HG03280 (cell line): ENCODE data around the gene RBM20.
"Not testable (repeated sequence)": the region's sequence is repeated elsewhere in the genome, so short reads cannot be mapped to it uniquely, and the experiment has no call there.

ENCODE experiments used
- ATAC-seq: cut with Tn5 transposase; IDR thresholded peaks from one replicate; pipeline ENCODE4 v1.9.1; 2021; ENCODE audit warnings: mild to moderate bottlenecking, moderate library complexity; ENCODE audit not compliant: unreplicated experiment

RBM20 gene

GRCh38 chr10:110758128-110758765 is 114.1 kb downstream of the RBM20 start:
- ATAC-seq = no peak

GRCh38 chr10:110758898-110759297 is 114.8 kb downstream of the RBM20 start:
- no peak for ATAC-seq

GRCh38 chr10:110759523-110759922 is 115.4 kb downstream of the RBM20 start:
- no peak for ATAC-seq

- no peak for ATAC-seq
Measured at GRCh38 chr10:110762109-110762848, 118.1 kb downstream of the RBM20 start.

- ATAC-seq = no peak
Measured at GRCh38 chr10:110762849-110763211, 118.7 kb downstream of the RBM20 start.

GRCh38 chr10:110764378-110764777 is 120.2 kb downstream of the RBM20 start:
- ATAC-seq = no peak

GRCh38 chr10:110764793-110765512 is 120.8 kb downstream of the RBM20 start:
- ATAC-seq = no peak

- no peak for ATAC-seq
Measured at GRCh38 chr10:110765513-110766319, 121.6 kb downstream of the RBM20 start.

GRCh38 chr10:110767601-110768000 is 123.5 kb downstream of the RBM20 start:
- ATAC-seq = not testable (repeated sequence)

- ATAC-seq = no peak
Measured at GRCh38 chr10:110770243-110770642, 126.1 kb downstream of the RBM20 start.

GRCh38 chr10:110771486-110771885 is 127.3 kb downstream of the RBM20 start:
- ATAC-seq = no peak

GRCh38 chr10:110771991-110772390 is 127.9 kb downstream of the RBM20 start:
- no peak for ATAC-seq

- no peak for ATAC-seq
Measured at GRCh38 chr10:110772454-110773025, 128.4 kb downstream of the RBM20 start.

- ATAC-seq = no peak
Measured at GRCh38 chr10:110773693-110774068, 129.5 kb downstream of the RBM20 start.

- ATAC-seq = peak; percentile 96
Measured at GRCh38 chr10:110774069-110775019, 130.2 kb downstream of the RBM20 start.

GRCh38 chr10:110775020-110775375 is 130.9 kb downstream of the RBM20 start:
- no peak for ATAC-seq

GRCh38 chr10:110775406-110775805 is 131.3 kb downstream of the RBM20 start:
- ATAC-seq = no peak

GRCh38 chr10:110777017-110777416 is 132.9 kb downstream of the RBM20 start:
- no peak for ATAC-seq

- ATAC-seq = no peak
Measured at GRCh38 chr10:110777661-110778060, 133.5 kb downstream of the RBM20 start.

GRCh38 chr10:110778211-110778610 is 134.1 kb downstream of the RBM20 start:
- ATAC-seq = no peak
